Fibroblast of lung (primary cell): Measurements from ENCODE around the gene CCT6A. TPM values are rescaled to one million over a fixed set of nuclear protein-coding genes. Genes with fewer than 3 reads are reported as not detected.
"Not testable (repeated sequence)": the region's sequence is repeated elsewhere in the genome, so short reads cannot be mapped to it uniquely, and the experiment has no call there.

Experiments
- DNase-seq, 2 donors: peaks; one replicate each; pipeline versions ENCODE4 v3.0.0 to v3.0.0-alpha.2; 2010; ENCODE audit warnings: low read depth in 2 of 2
- H2AFZ ChIP-seq: 2 replicates; pipeline ENCODE4 v1.5.1; 2012; ENCODE audit warnings: low read length, control low read depth, inconsistent platforms
- H3K27ac ChIP-seq: 2 replicates; pipeline ENCODE4 v1.5.1; 2011; ENCODE audit warnings: low read length, control low read depth; ENCODE audit not compliant: insufficient read depth
- H3K27me3 ChIP-seq: 2 replicates; pipeline ENCODE4 v1.5.1; 2011; ENCODE audit warnings: mild to moderate bottlenecking, low read length; ENCODE audit not compliant: control insufficient read depth, insufficient read depth
- H3K36me3 ChIP-seq: 2 replicates; pipeline ENCODE4 v1.5.1; 2011; ENCODE audit warnings: low read length; ENCODE audit not compliant: control insufficient read depth, insufficient read depth
- H3K4me1 ChIP-seq: 2 replicates; pipeline ENCODE4 v1.5.1; 2011; ENCODE audit warnings: low read length; ENCODE audit not compliant: control insufficient read depth, insufficient read depth; ENCODE audit errors: extremely low read depth
- H3K4me2 ChIP-seq: 2 replicates; pipeline ENCODE4 v1.5.1; 2011; ENCODE audit warnings: low read length, control low read depth; ENCODE audit not compliant: insufficient read depth; ENCODE audit errors: extremely low read depth
- H3K4me3 ChIP-seq, 4 experiments: fragments of 200-600 bp in 1 of 4; sonication (generic) in 1 of 4; replicated peaks in 1 of 4; 2 replicates each; pipeline ENCODE4 v1.5.1; 2011 to 2016; ENCODE audit warnings: low read length in 4 of 4, low read depth in 3 of 4, mild to moderate bottlenecking in 3 of 4, control low read depth in 2 of 4, inconsistent platforms in 1 of 4, mixed read lengths in 1 of 4; ENCODE audit not compliant: insufficient read depth in 1 of 4; ENCODE audit errors: control extremely low read depth in 1 of 4
- H3K79me2 ChIP-seq: 2 replicates; pipeline ENCODE4 v1.5.1; 2012; ENCODE audit warnings: mild to moderate bottlenecking, low read length, inconsistent platforms; ENCODE audit not compliant: control insufficient read depth, insufficient read depth
- H3K9ac ChIP-seq: 2 replicates; pipeline ENCODE4 v1.5.1; 2011; ENCODE audit warnings: mild to moderate bottlenecking, low read length, control low read depth; ENCODE audit not compliant: insufficient read depth
- H3K9me3 ChIP-seq: 2 replicates; pipeline ENCODE4 v1.5.1; 2012; ENCODE audit warnings: low read depth, low read length; ENCODE audit not compliant: control insufficient read depth, insufficient read depth
- H4K20me1 ChIP-seq: 2 replicates; pipeline ENCODE4 v1.5.1; 2011; ENCODE audit warnings: low read length; ENCODE audit not compliant: control insufficient read depth, insufficient read depth; ENCODE audit errors: extremely low read depth
- CTCF ChIP-seq, 2 donors: IDR thresholded peaks in 1 of 2; conservative IDR thresholded peaks in 1 of 2; 1 replicate in 1 of 2; 2 replicates in 1 of 2; pipeline ENCODE4 v1.5.1; 2011 to 2012; ENCODE audit warnings: low read length in 2 of 2, control low read depth in 1 of 2, inconsistent platforms in 1 of 2, low read depth in 1 of 2, mild to moderate bottlenecking in 1 of 2
- EZH2 ChIP-seq: IDR thresholded peaks from 2 replicates; pipeline ENCODE4 v1.5.1; 2012; ENCODE audit warnings: low read length, control low read depth, mild to moderate bottlenecking; ENCODE audit errors: missing control alignments
- polyA plus RNA-seq, 2 donors: library from polyadenylated mRNA; depleted of rRNA in 1 of 2; stranded (reverse) in 1 of 2; unstranded in 1 of 2; fragments of >200 nt; gene quantifications; 2 replicates each; pipeline ENCODE4 v1.2.1, GENCODE V29; 2011 to 2012; ENCODE audit warnings: missing spikeins in 1 of 2
- total RNA-seq: library from RNA; depleted of rRNA; stranded (reverse); fragments of >200 nt; gene quantifications from 2 replicates; pipeline ENCODE4 v1.2.1, GENCODE V29; 2014

The CCT6A gene
- total and polyA plus RNA-seq, 2 donors (not counting 1 experiment from before 2014, with no cell fraction given), result 158 to 172 TPM

- H3K9me3 ChIP-seq, result no peaks in the 10 kb centered on the region
- peaks cover 5% of the 10 kb centered on the region for H3K36me3 ChIP-seq
- no peaks in the 10 kb centered on the region for H4K20me1 ChIP-seq
- H3K79me2 ChIP-seq, result peaks cover 27% of the 10 kb centered on the region
- no peak overlapping the region for H3K4me3 ChIP-seq
- H3K9ac ChIP-seq, result no peak overlapping the region
- no peaks in the 10 kb centered on the region for H3K27me3 ChIP-seq
- no peak overlapping the region for H3K27ac ChIP-seq
- DNase-seq, result no peak
- H3K4me1 ChIP-seq, result no peaks in the 10 kb centered on the region
- TF ChIP-seq EZH2, result no peak
- no peak for TF ChIP-seq CTCF (conservative IDR thresholded peaks at IDR 0.05 in 1 of 2, IDR thresholded peaks at IDR 0.05 in 1 of 2; ENCODE audit: low read depth in 1 of 2, low read length in 2 of 2)
- peak overlapping the region; percentile 18 for H2AFZ ChIP-seq
- no peak overlapping the region for H3K4me2 ChIP-seq
Observed at GRCh38 chr7:56107954-56108258, 56.3 kb downstream of the CCT6A start.

GRCh38 chr7:56110611-56111010 is 59.0 kb downstream of the CCT6A start:
- Histone ChIP-seq H3K9me3 (no peaks in the 10 kb centered on the region), H3K27me3 (no peaks in the 10 kb centered on the region), H2AFZ (no peak overlapping the region), H3K9ac (no peak overlapping the region), H3K4me2 (no peak overlapping the region), H3K27ac (no peak overlapping the region), H3K79me2 (peaks cover 6% of the 10 kb centered on the region), H3K36me3 (no peaks in the 10 kb centered on the region), H3K4me1 (no peaks in the 10 kb centered on the region), H4K20me1 (no peaks in the 10 kb centered on the region), H3K4me3 (no peak overlapping the region)
- TF ChIP-seq CTCF (conservative IDR thresholded peaks at IDR 0.05 in 1 of 2, IDR thresholded peaks at IDR 0.05 in 1 of 2; ENCODE audit: low read depth in 1 of 2, low read length in 2 of 2) (no peak), EZH2 (no peak)
- no peak for DNase-seq

GRCh38 chr7:56112244-56112643 is 60.7 kb downstream of the CCT6A start:
- not testable (repeated sequence) for H3K4me3 ChIP-seq, DNase-seq, H3K4me2 ChIP-seq, H3K4me1 ChIP-seq, H2AFZ ChIP-seq, H3K27me3 ChIP-seq, H3K9me3 ChIP-seq, H3K79me2 ChIP-seq, H3K27ac ChIP-seq, H4K20me1 ChIP-seq, H3K9ac ChIP-seq, H3K36me3 ChIP-seq

Other genes starting within 250 kb of the CCT6A start
- not detected in 2 replicates for gene SEPTIN14, start 189.0 kb upstream of the CCT6A start, total RNA-seq
- not detected in 2 replicates for gene SEPTIN14, start 189.0 kb upstream of the CCT6A start, polyA plus RNA-seq
- 2.8 and 3.0 TPM in 2 replicates for gene ZNF713, start 164.3 kb upstream of the CCT6A start, total RNA-seq
- 1.4 and 1.5 TPM in 2 replicates for gene ZNF713, start 164.3 kb upstream of the CCT6A start, polyA plus RNA-seq
- gene MRPS17, start 99.9 kb upstream of the CCT6A start, total RNA-seq, result 17.5 and 20.8 TPM in 2 replicates
- gene MRPS17, start 99.9 kb upstream of the CCT6A start, polyA plus RNA-seq, result 14.6 and 19.4 TPM in 2 replicates
- 32.4 and 42.4 TPM in 2 replicates for gene NIPSNAP2, start 87.2 kb upstream of the CCT6A start, total RNA-seq
- 58.6 and 65.0 TPM in 2 replicates for gene NIPSNAP2, start 87.2 kb upstream of the CCT6A start, polyA plus RNA-seq
- gene PSPH, start 321 bp upstream of the CCT6A start, total RNA-seq, result 61.1 and 74.3 TPM in 2 replicates
- 14.4 and 19.9 TPM in 2 replicates for gene PSPH, start 321 bp upstream of the CCT6A start, polyA plus RNA-seq
- 199 and 229 TPM in 2 replicates for gene SUMF2, start 12.5 kb downstream of the CCT6A start, total RNA-seq
- gene SUMF2, start 12.5 kb downstream of the CCT6A start, polyA plus RNA-seq, result 118 and 163 TPM in 2 replicates
- gene PHKG1, start 41.2 kb downstream of the CCT6A start, total RNA-seq, result 0.77 and 1.3 TPM in 2 replicates
- gene PHKG1, start 41.2 kb downstream of the CCT6A start, polyA plus RNA-seq, result 0.23 and 0.41 TPM in 2 replicates
- 224 and 338 TPM in 2 replicates for gene CHCHD2, start 54.7 kb downstream of the CCT6A start, total RNA-seq
- 232 and 313 TPM in 2 replicates for gene CHCHD2, start 54.7 kb downstream of the CCT6A start, polyA plus RNA-seq
- gene NUPR2, start 64.7 kb downstream of the CCT6A start, total RNA-seq, result not detected in 2 replicates
- not detected in 2 replicates for gene NUPR2, start 64.7 kb downstream of the CCT6A start, polyA plus RNA-seq